Measurements from ENCODE around the gene RBP5.
A peak's percentile ranks its signal among the peaks of the same experiment; 100 is the strongest.

Gene RBP5

DNA sequence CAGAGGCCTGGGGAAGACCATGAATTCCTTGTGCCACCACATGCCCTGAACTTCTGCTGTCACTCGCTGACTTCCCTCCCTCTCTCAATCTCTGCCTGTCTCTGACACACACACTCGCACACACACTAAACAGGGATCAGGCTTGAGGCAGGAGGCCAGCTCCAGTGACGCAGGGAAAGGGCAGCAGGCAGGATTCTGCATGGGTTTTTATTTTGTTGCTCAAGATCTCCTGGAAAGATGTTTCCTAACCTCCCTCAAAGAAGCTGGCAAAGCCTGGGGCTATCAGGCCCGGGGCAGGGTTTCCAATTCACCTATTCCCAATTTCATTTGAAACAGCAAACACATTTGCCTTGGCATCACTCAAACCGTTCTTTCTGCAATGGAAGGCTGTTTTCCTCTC is 33.1 kb upstream of the RBP5 start:
- TF ChIP-seq CTCF (conservative IDR thresholded peaks at IDR 0.05; ENCODE audit: low read length): no peak
- DNase-seq (ENCODE audit: low read depth): peak; percentile 71
- H3K4me3 ChIP-seq (ENCODE audit: low read length): no peak overlapping the region

- no peak for TF ChIP-seq CTCF (conservative IDR thresholded peaks at IDR 0.05; ENCODE audit: low read length)
- no peak for DNase-seq (ENCODE audit: low read depth)
- H3K4me3 ChIP-seq (ENCODE audit: low read length): no peak overlapping the region
Observed at GRCh38 chr12:7161327-7161726, 32.6 kb upstream of the RBP5 start.

DNA sequence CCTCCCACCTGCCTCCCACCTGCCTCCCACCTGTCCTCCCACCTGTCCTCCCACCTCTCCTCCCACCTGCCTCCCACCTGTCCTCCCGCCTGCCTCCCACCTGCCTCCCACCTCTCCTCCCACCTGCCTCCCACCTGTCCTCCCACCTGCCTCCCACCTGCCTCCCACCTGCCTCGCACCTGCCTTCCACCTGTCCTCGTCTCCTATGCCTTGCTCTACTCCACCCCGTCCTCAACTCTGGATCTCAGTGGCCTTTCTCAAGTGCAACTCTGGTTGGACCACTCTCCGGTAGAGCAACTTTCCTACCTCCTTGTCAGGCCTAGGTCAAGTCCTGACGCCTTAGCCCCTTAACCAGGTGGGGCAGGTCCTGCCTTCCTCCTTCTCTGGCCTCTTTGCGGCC is 31.5 kb upstream of the RBP5 start:
- no peak for DNase-seq (ENCODE audit: low read depth)
- H3K4me3 ChIP-seq (ENCODE audit: low read length): no peak overlapping the region
- no peak for TF ChIP-seq CTCF (conservative IDR thresholded peaks at IDR 0.05; ENCODE audit: low read length)

DNA sequence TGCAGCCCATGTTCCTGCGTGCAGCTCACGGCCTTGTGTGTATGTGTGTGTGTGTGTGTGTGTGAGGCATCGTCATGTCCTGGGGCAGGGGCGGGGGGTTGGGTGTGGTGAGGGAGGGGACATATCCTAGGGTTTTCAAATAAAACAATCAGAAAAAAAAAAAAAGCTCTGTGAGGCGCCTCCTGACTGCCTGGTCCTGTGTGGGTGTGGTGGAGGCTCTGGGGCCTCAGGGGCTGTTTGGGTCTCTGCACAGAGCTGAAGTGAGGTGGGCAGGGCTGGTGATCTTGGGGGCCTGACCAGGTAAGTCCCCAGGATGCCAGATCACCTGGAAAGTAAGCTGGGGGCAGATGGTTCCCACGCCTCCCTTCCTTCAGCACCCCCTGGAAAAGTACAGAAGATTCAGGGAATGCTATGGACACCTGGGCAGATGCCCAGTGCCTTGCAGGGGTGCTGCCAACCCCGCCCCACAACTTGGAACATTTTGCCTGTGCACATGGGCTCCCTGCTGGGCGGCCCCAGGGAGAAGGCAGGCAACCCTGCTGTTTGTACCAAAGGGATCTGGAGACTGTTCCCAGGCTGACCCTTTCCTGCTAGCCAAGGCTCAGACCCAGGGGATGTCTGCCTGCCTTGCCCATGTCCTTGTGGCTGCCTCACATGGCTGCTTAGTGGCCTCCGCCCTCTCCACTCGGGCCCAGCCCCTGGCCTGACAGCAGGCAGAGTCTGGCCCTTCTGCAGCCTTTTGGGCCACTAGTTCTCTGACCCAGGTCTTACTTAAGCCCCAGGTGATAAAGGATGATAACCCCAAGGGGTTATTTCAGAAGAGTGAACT is 30.3 kb upstream of the RBP5 start:
- H3K4me3 ChIP-seq (ENCODE audit: low read length): no peak overlapping the region
- no peak for DNase-seq (ENCODE audit: low read depth)
- TF ChIP-seq CTCF (conservative IDR thresholded peaks at IDR 0.05; ENCODE audit: low read length): no peak

DNA sequence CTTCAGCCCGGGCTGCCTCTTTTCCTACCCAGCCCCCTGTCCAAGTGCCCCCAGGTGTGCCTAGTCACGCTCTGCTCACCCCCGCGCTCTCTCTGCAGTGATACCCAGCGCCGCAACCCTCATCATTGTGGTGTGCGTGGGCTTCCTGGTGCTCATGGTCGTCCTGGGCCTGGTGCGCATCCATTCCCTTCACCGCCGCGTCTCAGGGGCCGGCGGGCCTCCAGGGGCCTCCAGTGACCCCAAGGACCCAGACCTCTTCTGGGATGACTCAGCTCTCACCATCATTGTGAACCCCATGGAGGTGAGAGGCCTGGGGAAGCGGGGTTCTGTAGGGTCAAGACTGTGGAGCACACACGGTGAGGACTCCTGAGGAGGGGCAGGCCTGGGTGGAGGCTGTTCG is 28.7 kb upstream of the RBP5 start:
- no peak overlapping the region for H3K4me3 ChIP-seq (ENCODE audit: low read length)
- no peak for TF ChIP-seq CTCF (conservative IDR thresholded peaks at IDR 0.05; ENCODE audit: low read length)
- DNase-seq (ENCODE audit: low read depth): no peak

GRCh38 chr12:7156259-7157197 is 27.8 kb upstream of the RBP5 start:
- DNase-seq (ENCODE audit: low read depth): no peak
- H3K4me3 ChIP-seq (ENCODE audit: low read length): no peak overlapping the region
- TF ChIP-seq CTCF (conservative IDR thresholded peaks at IDR 0.05; ENCODE audit: low read length): no peak
